ENCODE results near the gene ADAM33. TPM values are rescaled to one million over a fixed set of nuclear protein-coding genes. Genes with fewer than 3 reads are reported as not detected.

ADAM33 gene
- total and polyA plus RNA-seq, 2 donors (not counting 1 experiment from before 2014, with no cell fraction given) = not detected

DNA sequence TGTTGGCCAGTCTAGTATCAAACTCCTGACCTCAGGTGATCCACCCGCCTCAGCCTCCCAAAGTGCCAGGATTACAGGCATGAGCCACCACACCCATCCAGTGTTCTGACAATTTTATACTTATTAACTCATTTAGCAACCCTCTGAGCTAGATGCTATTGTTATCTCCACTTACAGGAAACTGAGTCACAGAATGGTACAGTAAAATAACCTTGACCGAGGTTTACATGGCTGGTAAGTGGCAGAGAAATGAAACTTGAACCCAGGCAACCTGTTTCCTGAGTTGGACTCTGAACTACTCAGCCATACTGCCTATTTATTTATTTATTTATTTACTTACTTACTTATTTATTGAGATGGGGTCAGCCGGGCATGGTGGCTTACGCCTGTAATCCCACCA, 37.2 kb upstream of the ADAM33 start:
- H3K27ac ChIP-seq (ENCODE audit: low read length in 2 of 2) = no peak overlapping the region
- H4K20me1 ChIP-seq (ENCODE audit: control insufficient read depth, insufficient read depth, low read length, poor library complexity, severe bottlenecking) = no peaks in the 10 kb centered on the region
- H3K4me3 ChIP-seq (ENCODE audit: control extremely low read depth in 1 of 5, extremely low read depth in 1 of 5, insufficient read depth in 1 of 5, low read depth in 2 of 5, low read length in 4 of 5) = no peak overlapping the region
- H3K9ac ChIP-seq (ENCODE audit: low read length) = no peak overlapping the region
- H3K27me3 ChIP-seq (replicated peaks in 1 of 4; ENCODE audit: control extremely low read depth in 1 of 4, control insufficient read depth in 3 of 4, insufficient read depth in 4 of 4, low read length in 3 of 4) = no peaks in the 10 kb centered on the region
- H3K27me3 Mint-ChIP-seq = peaks cover 34% of the 10 kb centered on the region
- CTCF ChIA-PET = interaction anchor here (0.9 to 1.2 kb wide), 2 partner anchors 18 to 42 kb away, joined by 3 read pairs; no protein-coding TSS in a partner anchor
- no peak overlapping the region for H2AFZ ChIP-seq (ENCODE audit: insufficient read depth, low read depth, low read length, poor library complexity, severe bottlenecking)
- no peaks in the 10 kb centered on the region for H3K36me3 ChIP-seq (replicated peaks in 1 of 2; ENCODE audit: control extremely low read depth in 1 of 2, control insufficient read depth in 1 of 2, extremely low read depth in 1 of 2, insufficient read depth in 2 of 2, low read length in 1 of 2)
- no peaks in the 10 kb centered on the region for H3K4me1 Mint-ChIP-seq
- TF ChIP-seq, protein P1, sequence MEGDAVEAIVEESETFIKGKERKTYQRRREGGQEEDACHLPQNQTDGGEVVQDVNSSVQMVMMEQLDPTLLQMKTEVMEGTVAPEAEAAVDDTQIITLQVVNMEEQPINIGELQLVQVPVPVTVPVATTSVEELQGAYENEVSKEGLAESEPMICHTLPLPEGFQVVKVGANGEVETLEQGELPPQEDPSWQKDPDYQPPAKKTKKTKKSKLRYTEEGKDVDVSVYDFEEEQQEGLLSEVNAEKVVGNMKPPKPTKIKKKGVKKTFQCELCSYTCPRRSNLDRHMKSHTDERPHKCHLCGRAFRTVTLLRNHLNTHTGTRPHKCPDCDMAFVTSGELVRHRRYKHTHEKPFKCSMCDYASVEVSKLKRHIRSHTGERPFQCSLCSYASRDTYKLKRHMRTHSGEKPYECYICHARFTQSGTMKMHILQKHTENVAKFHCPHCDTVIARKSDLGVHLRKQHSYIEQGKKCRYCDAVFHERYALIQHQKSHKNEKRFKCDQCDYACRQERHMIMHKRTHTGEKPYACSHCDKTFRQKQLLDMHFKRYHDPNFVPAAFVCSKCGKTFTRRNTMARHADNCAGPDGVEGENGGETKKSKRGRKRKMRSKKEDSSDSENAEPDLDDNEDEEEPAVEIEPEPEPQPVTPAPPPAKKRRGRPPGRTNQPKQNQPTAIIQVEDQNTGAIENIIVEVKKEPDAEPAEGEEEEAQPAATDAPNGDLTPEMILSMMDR (IDR thresholded peaks at IDR 0.05) = no peak
- no peak for TF ChIP-seq EZH2 (IDR thresholded peaks at IDR 0.05; ENCODE audit: borderline replicate concordance, insufficient read depth, low read depth, low read length, poor library complexity, severe bottlenecking)
- no peaks in the 10 kb centered on the region for H3K79me2 ChIP-seq (ENCODE audit: control insufficient read depth, insufficient read depth, low read length)
- no peak overlapping the region for H3K4me2 ChIP-seq (replicated peaks; ENCODE audit: low read depth, low read length, poor library complexity, severe bottlenecking)
- no peaks in the 10 kb centered on the region for H3K9me3 Mint-ChIP-seq (ENCODE audit: insufficient read depth)
- H3K4me3 Mint-ChIP-seq = no peak overlapping the region
- H3K9me3 ChIP-seq (ENCODE audit: control extremely low read depth in 1 of 3, control insufficient read depth in 2 of 3, insufficient read depth in 1 of 3, low read length in 2 of 3) = peaks cover 0 to 1% (median 0%) of the 10 kb centered on the region in 3 donors
- POLR2A ChIA-PET = no interaction called here
- WGBS (ENCODE audit: insufficient coverage) = 90% methylated on average over 2 of the region's 4 CpGs
- H3K27ac Mint-ChIP-seq = no peak overlapping the region
- no peaks in the 10 kb centered on the region for H3K4me1 ChIP-seq (ENCODE audit: control insufficient read depth in 2 of 2, insufficient read depth in 2 of 2, low read length in 2 of 2)
- no peak for ATAC-seq (ENCODE audit: low read depth)
- no peak for DNase-seq
- intact Hi-C loops (cut with micrococcal nuclease) = no loop called here

GRCh38 chr20:3716195-3716834, 34.5 kb upstream of the ADAM33 start:
- H3K4me3 Mint-ChIP-seq = no peak overlapping the region
- ATAC-seq (ENCODE audit: low read depth) (no peak), DNase-seq (peak; percentile 30)
- no peaks in the 10 kb centered on the region for H4K20me1 ChIP-seq (ENCODE audit: control insufficient read depth, insufficient read depth, low read length, poor library complexity, severe bottlenecking)
- POLR2A ChIA-PET = no interaction called here
- WGBS (ENCODE audit: insufficient coverage) = 88% methylated on average over 3 of the region's 4 CpGs
- H3K9me3 Mint-ChIP-seq (ENCODE audit: insufficient read depth) = no peaks in the 10 kb centered on the region
- no peaks in the 10 kb centered on the region for H3K4me1 Mint-ChIP-seq
- CTCF ChIA-PET = interaction anchor here (1.1 kb wide), 1 partner anchor 52 kb away, joined by 3 read pairs; no protein-coding TSS in a partner anchor
- intact Hi-C loops (cut with micrococcal nuclease) = loop anchor here (1.0 kb wide), 1 partner anchor 369 kb away; no protein-coding TSS in a partner anchor
- H3K27ac Mint-ChIP-seq = no peak overlapping the region
- peaks cover 35% of the 10 kb centered on the region for H3K27me3 Mint-ChIP-seq
- TF ChIP-seq, protein P1 (IDR thresholded peaks at IDR 0.05) = peak; percentile 45
- TF ChIP-seq EZH2 (IDR thresholded peaks at IDR 0.05; ENCODE audit: borderline replicate concordance, insufficient read depth, low read depth, low read length, poor library complexity, severe bottlenecking) = no peak
- no peaks in the 10 kb centered on the region for H3K4me1 ChIP-seq (ENCODE audit: control insufficient read depth in 2 of 2, insufficient read depth in 2 of 2, low read length in 2 of 2)
- H3K36me3 ChIP-seq (replicated peaks in 1 of 2; ENCODE audit: control extremely low read depth in 1 of 2, control insufficient read depth in 1 of 2, extremely low read depth in 1 of 2, insufficient read depth in 2 of 2, low read length in 1 of 2) = no peaks in the 10 kb centered on the region
- no peak overlapping the region for H2AFZ ChIP-seq (ENCODE audit: insufficient read depth, low read depth, low read length, poor library complexity, severe bottlenecking)
- H3K9ac ChIP-seq (ENCODE audit: low read length) = no peak overlapping the region
- H3K27ac ChIP-seq (ENCODE audit: low read length in 2 of 2) = no peak overlapping the region
- peaks cover 0 to 1% (median 0%) of the 10 kb centered on the region in 3 donors for H3K9me3 ChIP-seq (ENCODE audit: control extremely low read depth in 1 of 3, control insufficient read depth in 2 of 3, insufficient read depth in 1 of 3, low read length in 2 of 3)
- peaks cover 0 to 4% (median 0%) of the 10 kb centered on the region in 4 experiments for H3K27me3 ChIP-seq (replicated peaks in 1 of 4; ENCODE audit: control extremely low read depth in 1 of 4, control insufficient read depth in 3 of 4, insufficient read depth in 4 of 4, low read length in 3 of 4)
- no peaks in the 10 kb centered on the region for H3K79me2 ChIP-seq (ENCODE audit: control insufficient read depth, insufficient read depth, low read length)
- H3K4me2 ChIP-seq (replicated peaks; ENCODE audit: low read depth, low read length, poor library complexity, severe bottlenecking) = no peak overlapping the region
- H3K4me3 ChIP-seq (ENCODE audit: control extremely low read depth in 1 of 5, extremely low read depth in 1 of 5, insufficient read depth in 1 of 5, low read depth in 2 of 5, low read length in 4 of 5) = no peak overlapping the region

Measured in B cell (primary cell).